Mucosa of rectum (tissue), 2 donors: ENCODE results near the gene GALNT5.
"Not testable (repeated sequence)": the region's sequence is repeated elsewhere in the genome, so short reads cannot be mapped to it uniquely, and the experiment has no call there.

Experiments
- H3K27ac ChIP-seq, 2 donors: one replicate each; pipeline ENCODE4 v1.7.0; 2013; ENCODE audit warnings: inconsistent platforms in 2 of 2, low read depth in 2 of 2, low read length in 2 of 2
- H3K27me3 ChIP-seq, 2 donors: one replicate each; pipeline ENCODE4 v1.7.0; 2013; ENCODE audit warnings: low read length in 2 of 2; ENCODE audit not compliant: control insufficient read depth in 2 of 2, insufficient read depth in 2 of 2
- H3K36me3 ChIP-seq, 2 donors: one replicate each; pipeline ENCODE4 v1.7.0; 2013; ENCODE audit warnings: low read length in 2 of 2; ENCODE audit not compliant: control insufficient read depth in 2 of 2, insufficient read depth in 2 of 2
- H3K4me1 ChIP-seq, 2 donors: one replicate each; pipeline ENCODE4 v1.7.0; 2013; ENCODE audit warnings: low read length in 2 of 2, mild to moderate bottlenecking in 1 of 2; ENCODE audit not compliant: control insufficient read depth in 2 of 2, insufficient read depth in 2 of 2
- H3K4me3 ChIP-seq, 2 donors: one replicate each; pipeline ENCODE4 v1.7.0; 2013; ENCODE audit warnings: low read length in 2 of 2
- H3K9ac ChIP-seq, 2 donors: one replicate each; pipeline ENCODE4 v1.7.0; 2013; ENCODE audit warnings: low read length in 2 of 2, low read depth in 1 of 2, mild to moderate bottlenecking in 1 of 2
- H3K9me3 ChIP-seq, 2 donors: one replicate each; pipeline ENCODE4 v1.7.0; 2013; ENCODE audit warnings: low read length in 2 of 2; ENCODE audit not compliant: control insufficient read depth in 2 of 2
- donor health status: healthy.
- donor health status: Normal muscosa, but diverticular disease.

GALNT5 gene

GRCh38 chr2:157261199-157261782 lies 3.8 kb downstream of the GALNT5 start:
- Histone ChIP-seq H3K9ac (peak overlapping the region; percentile 60 to 75), H3K4me3 (peak overlapping the region; percentile 69 to 82), H3K27ac (peak overlapping the region; percentile 87 to 94), H3K4me1 (peaks cover 15 to 44% of the 10 kb centered on the region in 2 donors), H3K27me3 (no peaks in the 10 kb centered on the region), H3K36me3 (no peaks in the 10 kb centered on the region), H3K9me3 (no peaks in the 10 kb centered on the region)

DNA sequence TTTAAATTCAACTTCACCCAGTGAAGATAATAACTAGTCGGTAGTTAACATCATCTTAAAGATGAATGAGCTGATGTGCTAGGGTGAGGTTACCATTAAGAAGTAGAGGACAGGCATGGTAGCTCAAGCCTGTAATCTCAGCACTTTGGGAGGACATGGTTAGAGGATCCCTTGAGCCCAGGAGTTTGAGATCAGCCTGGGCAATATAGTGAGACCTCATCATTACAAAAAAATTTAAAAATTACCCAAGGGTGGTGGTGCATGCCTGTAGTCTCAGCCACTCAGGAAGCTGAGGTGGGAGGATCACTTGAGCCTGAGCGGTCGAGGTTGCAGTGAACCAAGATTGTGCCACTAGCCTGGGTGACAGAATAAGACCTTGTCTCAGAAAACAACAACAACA lies 4.7 kb downstream of the GALNT5 start:
- Histone ChIP-seq H3K27me3 (no peaks in the 10 kb centered on the region), H3K36me3 (no peaks in the 10 kb centered on the region), H3K9me3 (no peaks in the 10 kb centered on the region), H3K27ac (no peak overlapping the region), H3K9ac (no peak overlapping the region), H3K4me1 (peaks cover 15 to 38% of the 10 kb centered on the region in 2 donors), H3K4me3 (no peak overlapping the region)

DNA sequence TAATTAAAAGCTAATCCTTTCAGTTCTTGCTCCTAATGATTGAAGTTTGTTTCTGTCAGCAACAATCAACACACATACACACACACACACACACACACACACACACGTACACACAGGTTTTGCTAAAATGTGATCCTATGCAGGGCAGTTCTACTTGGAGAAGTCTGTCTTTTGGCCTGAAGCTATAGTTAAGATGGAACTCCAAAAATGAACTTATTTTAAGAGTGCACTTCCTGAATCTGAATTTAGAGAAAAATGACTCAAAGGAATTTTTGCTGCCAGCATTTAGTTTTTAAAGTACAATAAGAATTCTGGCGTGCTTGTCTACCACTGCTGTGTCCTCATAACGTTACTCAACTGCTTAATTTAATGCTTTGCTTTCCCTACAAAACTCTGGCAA lies 6.6 kb downstream of the GALNT5 start:
- Histone ChIP-seq H3K27me3 (no peaks in the 10 kb centered on the region), H3K36me3 (no peaks in the 10 kb centered on the region), H3K27ac (no peak overlapping the region)

GRCh38 chr2:157265825-157266224 lies 8.3 kb downstream of the GALNT5 start:
- no peaks in the 10 kb centered on the region for H3K27me3 ChIP-seq
- no peaks in the 10 kb centered on the region for H3K36me3 ChIP-seq
- H3K9ac ChIP-seq: no peak overlapping the region
- H3K27ac ChIP-seq: no peak overlapping the region
- H3K4me1 ChIP-seq: peaks cover 7 to 14% of the 10 kb centered on the region in 2 donors
- no peak overlapping the region for H3K4me3 ChIP-seq
- H3K9me3 ChIP-seq: no peaks in the 10 kb centered on the region

More for the DNA sequence above, 6.6 kb downstream of the GALNT5 start:
- no peak overlapping the region for H3K9ac ChIP-seq
- peaks cover 15 to 26% of the 10 kb centered on the region in 2 donors for H3K4me1 ChIP-seq
- H3K4me3 ChIP-seq: no peak overlapping the region
- no peaks in the 10 kb centered on the region for H3K9me3 ChIP-seq

DNA sequence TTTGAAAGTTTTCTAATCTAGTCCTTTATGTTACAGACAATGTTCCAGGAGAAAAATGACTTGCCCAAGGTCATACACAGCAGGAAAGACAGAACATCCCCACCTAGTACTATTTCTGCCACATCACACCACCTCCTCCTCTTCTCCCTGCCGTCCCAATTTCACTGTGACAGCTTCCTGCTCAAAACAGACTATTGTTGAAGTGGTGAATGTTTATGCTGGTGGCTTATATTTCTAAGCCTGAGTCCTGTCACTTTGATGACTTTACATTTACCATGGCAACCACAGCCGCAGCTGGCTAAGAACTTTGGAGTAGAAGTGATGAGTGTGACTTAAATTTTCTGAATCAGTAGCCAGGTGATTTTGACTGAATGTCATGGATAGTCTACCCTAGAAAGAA lies 10.0 kb downstream of the GALNT5 start:
- Histone ChIP-seq H3K27ac (no peak overlapping the region), H3K9ac (no peak overlapping the region), H3K4me3 (no peak overlapping the region), H3K4me1 (peaks cover 6 to 11% of the 10 kb centered on the region in 2 donors), H3K36me3 (no peaks in the 10 kb centered on the region), H3K27me3 (no peaks in the 10 kb centered on the region), H3K9me3 (no peaks in the 10 kb centered on the region)

DNA sequence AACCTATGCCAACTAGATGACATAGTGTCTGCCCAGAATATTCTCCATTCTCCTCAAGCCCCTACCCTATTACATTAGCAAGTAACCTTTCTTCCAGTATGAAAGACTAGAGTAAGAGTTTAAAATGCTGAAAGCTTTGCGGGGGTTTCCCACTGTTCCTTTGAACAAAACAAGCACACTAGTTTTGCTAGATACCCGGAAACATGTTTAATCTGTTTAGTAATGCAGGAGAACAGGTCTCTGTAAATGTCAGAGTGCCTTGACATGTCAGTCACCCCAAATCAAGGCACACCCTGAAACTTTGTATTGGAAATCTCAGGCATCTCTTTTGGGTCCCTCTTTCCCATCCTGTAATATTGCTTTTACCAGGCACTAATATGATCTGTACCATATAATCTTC lies 11.6 kb downstream of the GALNT5 start:
- Histone ChIP-seq H3K9me3 (no peaks in the 10 kb centered on the region), H3K27me3 (no peaks in the 10 kb centered on the region), H3K4me1 (peaks cover under 1 to 5% of the 10 kb centered on the region in 2 donors), H3K9ac (no peak overlapping the region), H3K36me3 (no peaks in the 10 kb centered on the region), H3K4me3 (no peak overlapping the region), H3K27ac (no peak overlapping the region)

- H3K27ac ChIP-seq: no peak overlapping the region
- H3K27me3 ChIP-seq: no peaks in the 10 kb centered on the region
Measured at GRCh38 chr2:157269922-157270321, 12.4 kb downstream of the GALNT5 start.

GRCh38 chr2:157271590-157272203 lies 14.2 kb downstream of the GALNT5 start:
- Histone ChIP-seq H3K9me3 (no peaks in the 10 kb centered on the region), H3K4me1 (no peaks in the 10 kb centered on the region), H3K9ac (no peak overlapping the region), H3K4me3 (no peak overlapping the region), H3K27me3 (no peaks in the 10 kb centered on the region), H3K36me3 (no peaks in the 10 kb centered on the region), H3K27ac (no peak overlapping the region)

More at GRCh38 chr2:157269922-157270321, 12.4 kb downstream of the GALNT5 start:
- Histone ChIP-seq H3K4me3 (no peak overlapping the region), H3K4me1 (no peaks in the 10 kb centered on the region), H3K9me3 (no peaks in the 10 kb centered on the region), H3K9ac (no peak overlapping the region), H3K36me3 (no peaks in the 10 kb centered on the region)

DNA sequence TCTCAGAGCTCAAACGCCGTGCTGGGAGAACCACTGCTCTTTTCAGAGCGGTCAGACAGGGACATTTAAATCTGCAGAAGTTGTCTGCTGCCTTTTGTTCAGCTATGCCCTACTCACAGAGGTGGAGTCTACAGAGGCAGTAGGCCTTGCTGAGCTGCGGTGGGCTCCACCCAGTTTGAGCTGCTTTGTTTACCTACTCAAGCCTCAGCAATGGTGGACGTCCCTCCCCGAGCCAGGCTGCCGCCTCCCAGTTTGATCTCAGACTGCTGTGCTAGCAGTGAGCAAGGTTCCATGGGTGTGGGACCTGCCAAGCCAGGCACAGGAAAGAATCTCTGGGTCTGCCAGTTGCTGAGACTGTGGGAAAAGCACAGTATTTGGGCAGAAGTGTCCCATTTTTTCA lies 21.8 kb downstream of the GALNT5 start:
- not testable (repeated sequence) for H3K4me3 ChIP-seq, H3K4me1 ChIP-seq, H3K36me3 ChIP-seq, H3K27ac ChIP-seq, H3K9me3 ChIP-seq, H3K9ac ChIP-seq, H3K27me3 ChIP-seq

GRCh38 chr2:157281316-157281715 lies 23.8 kb downstream of the GALNT5 start:
- H3K36me3 ChIP-seq: peaks cover 0 to 3% of the 10 kb centered on the region in 2 donors
- no peaks in the 10 kb centered on the region for H3K9me3 ChIP-seq
- peaks cover 0 to 5% of the 10 kb centered on the region in 2 donors for H3K4me1 ChIP-seq
- no peaks in the 10 kb centered on the region for H3K27me3 ChIP-seq
- H3K27ac ChIP-seq: no peak overlapping the region
- no peak overlapping the region for H3K4me3 ChIP-seq
- no peak overlapping the region for H3K9ac ChIP-seq
